ENCODE measurements around the gene SEPHS1.
A peak's percentile ranks its signal among the peaks of the same experiment; 100 is the strongest.
"Not testable (repeated sequence)": the region's sequence is repeated elsewhere in the genome, so short reads cannot be mapped to it uniquely, and the experiment has no call there.

SEPHS1 gene

DNA sequence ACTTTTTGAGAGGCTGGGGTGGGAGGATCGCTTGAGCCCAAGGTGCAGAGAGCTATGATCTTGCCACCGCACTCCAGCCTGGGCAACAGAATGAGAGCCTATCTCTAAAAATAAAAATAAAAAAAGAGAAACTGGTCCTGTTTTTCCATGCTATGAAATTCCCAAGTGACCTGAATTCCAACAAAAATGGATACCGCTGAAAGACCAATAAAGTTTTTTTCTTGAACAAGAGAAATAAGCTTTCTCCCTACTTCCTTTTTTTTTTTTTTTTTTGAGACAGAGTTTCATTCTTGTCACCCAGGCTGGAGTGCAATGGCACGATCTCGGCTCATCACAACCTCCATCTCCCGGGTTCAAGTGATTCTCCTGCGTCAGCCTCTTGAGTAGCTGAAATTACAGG lies 12.5 kb upstream of the SEPHS1 start:
- DNase-seq (no peak), ATAC-seq (no peak)

DNA sequence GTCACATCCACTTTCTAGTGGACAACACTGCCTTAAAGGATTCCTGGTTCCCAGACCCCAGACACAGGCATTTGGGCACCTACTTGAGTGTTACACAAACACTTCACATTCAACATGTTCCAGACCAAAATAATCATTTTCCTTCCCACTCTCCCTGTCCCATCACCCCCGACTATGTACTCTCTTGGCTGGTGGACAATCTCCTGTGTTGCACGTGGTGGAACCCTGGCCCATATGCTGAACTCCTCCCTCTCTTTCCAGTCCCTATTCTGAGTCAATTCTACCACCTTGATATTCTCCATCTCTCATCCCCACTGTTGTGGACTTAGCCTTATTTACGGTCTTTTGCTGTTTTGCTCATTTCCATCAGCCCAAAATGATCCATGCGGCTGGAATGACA lies 8.3 kb upstream of the SEPHS1 start:
- no peak for DNase-seq
- ATAC-seq = no peak

DNA sequence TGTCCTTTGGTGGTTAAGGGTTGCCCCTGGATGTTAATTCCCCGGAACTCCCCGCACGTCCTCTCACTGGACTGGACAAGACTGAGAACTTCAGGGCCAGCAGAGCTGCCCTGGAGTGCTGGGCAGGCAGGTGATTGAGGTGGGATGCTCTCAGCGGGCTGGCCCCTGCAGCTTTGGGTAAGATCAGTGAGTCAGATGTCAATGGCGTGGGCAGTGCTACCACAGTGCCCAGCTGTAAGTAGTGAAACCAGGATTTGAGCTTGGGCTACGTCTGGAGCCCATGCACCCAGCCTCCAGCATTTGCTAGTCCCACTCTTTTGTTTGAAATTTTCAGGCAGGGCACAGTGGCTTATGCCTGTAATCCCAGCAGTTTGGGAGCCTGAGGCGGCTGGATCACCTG lies 6.7 kb upstream of the SEPHS1 start:
- DNase-seq (no peak), ATAC-seq (no peak)

DNA sequence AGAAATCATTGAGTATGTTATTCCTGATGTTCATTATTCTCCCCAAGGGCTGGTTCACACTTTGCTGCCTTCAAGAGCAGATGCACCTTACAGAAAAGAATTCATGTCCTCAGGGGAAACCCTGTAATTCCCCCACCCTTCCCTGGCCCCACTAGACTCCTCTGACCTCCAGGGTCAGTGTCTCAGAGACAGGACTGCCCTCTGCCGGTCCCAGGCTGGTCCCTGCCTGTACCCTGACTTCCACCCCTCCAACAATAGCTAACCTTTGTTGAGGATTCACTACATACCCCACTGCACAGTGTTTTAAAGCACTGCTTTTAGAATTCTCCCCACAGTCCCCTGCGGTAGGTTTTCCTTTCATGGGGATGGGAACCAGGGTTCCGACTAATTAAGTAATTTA lies 4.4 kb upstream of the SEPHS1 start:
- ATAC-seq = no peak
- no peak for DNase-seq

DNA sequence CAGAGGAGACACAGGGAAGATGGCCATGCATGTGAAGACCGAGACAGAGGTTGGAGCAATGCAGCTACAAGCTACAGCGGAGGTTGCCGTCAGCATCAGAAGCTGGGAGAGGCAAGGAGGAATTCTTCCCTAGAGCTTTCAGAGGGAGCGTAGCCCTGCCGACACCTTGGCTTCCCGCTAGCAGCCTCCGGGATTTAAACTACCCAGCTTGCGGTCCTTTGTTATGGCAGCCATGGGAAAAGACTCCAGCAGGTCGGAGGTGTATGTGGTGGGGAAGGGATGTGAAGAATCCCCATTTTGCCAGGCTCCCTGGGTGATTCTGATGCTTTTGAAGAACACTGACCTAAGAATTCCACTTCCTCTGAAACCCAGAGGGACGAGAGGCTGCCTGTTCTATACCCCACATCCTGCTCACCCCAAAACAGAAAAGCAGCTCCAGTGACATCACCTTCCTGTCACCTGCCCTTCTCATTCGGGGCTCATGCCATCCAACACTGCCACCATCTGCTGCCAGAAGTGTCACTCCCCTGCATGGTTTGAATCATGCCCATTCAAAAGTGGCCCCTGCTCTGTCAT lies 3.3 kb upstream of the SEPHS1 start:
- ATAC-seq (no peak), DNase-seq (peak; percentile 19)

DNA sequence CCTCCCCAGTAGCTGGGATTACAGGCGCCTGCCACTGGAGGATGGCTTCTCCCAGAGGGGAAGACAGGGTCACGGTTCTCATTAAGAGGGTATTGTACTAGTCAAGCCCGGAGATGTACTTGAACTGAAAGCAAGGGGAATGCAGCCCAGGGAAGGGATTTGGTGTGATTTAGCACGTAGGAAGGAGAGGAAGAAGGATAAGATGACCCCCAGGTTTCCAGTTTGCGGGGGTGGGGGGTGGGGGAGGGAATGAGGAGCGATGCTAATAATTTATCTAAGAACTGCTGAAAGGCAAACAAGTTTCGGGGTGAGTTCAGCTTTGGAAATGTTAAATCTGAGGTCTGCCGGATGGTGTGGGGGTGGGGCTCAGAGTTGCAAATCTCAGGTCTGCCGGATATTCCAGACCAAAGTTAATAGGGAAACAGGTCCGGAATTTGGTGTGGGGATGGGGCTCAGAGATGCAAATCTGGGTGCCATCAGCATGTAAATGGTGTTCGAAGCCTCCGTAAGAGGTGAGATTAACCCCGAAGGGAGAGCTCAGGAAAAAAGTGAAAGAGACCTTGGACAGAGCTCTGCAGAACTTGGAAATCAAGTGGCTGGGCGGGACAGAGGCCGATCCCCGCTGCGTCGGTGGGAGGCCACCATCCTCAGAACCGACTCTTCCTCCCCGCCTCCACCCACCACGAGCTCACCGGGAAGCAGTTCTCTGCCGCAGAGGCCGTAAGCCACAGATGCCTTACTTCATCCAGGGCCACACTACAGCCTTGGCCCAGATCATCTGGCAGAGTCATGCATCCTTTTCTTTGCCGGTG lies 1.6 kb upstream of the SEPHS1 start:
- ATAC-seq (no peak), DNase-seq (peak; percentile 54)

DNA sequence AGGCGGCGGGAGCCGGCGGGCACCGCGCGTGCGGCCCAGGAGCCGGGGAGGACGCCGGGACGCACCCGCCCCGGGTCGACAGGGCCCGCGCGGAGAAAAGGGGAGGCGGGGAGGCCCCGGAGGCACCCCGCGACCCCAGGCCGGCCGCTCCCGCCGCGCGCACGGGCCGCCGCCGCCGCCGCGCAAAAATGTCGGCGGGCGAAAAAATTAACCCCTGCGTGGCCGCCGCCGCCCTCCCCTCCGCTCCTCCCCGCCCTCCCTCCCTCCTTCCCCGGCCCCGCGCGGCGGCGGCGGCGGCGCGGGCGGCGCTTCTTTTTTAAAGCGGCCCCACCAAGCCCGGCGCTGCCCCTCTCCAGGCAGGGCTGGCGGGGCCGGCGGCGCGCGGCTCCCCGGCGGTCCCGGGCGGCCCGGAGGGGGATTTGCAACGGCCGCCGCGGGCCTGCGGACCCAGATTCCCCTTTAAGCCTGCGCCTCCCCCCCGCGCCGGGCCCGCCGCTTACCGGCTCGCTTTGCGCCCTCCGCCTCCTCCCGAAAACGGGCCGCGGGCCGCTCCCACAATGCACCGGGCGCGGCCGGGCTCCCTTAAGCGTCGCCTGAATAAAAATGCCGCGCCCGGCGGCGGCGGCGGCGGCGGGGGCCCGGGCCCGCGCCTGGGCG lies 465 bp downstream of the SEPHS1 start:
- ATAC-seq (peak; percentile 62), DNase-seq (peak; percentile 82)

DNA sequence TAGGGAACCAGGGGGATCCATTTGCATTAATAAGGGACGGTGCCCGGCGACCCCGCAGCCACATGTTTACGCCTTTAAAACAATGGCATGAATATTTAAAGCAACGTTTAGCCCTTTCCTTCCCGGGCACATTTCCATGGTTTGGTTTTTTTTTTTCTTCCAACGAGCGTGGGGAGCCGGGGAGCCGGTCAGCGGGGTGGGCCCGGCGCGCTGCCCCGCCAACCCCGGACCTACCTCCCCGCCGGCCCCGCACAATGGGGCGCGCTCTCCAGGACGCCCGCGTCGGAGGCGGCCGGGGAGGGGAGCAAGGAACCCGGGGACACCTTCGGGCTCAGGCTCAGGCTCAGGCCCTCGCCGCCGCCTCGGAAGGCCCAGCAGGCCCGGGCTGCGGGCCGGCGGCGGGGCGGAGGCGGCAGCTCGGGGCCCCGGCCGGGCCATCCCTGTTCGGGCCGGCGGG lies 1.0 kb downstream of the SEPHS1 start:
- peak; percentile 11 for ATAC-seq
- no peak for DNase-seq

DNA sequence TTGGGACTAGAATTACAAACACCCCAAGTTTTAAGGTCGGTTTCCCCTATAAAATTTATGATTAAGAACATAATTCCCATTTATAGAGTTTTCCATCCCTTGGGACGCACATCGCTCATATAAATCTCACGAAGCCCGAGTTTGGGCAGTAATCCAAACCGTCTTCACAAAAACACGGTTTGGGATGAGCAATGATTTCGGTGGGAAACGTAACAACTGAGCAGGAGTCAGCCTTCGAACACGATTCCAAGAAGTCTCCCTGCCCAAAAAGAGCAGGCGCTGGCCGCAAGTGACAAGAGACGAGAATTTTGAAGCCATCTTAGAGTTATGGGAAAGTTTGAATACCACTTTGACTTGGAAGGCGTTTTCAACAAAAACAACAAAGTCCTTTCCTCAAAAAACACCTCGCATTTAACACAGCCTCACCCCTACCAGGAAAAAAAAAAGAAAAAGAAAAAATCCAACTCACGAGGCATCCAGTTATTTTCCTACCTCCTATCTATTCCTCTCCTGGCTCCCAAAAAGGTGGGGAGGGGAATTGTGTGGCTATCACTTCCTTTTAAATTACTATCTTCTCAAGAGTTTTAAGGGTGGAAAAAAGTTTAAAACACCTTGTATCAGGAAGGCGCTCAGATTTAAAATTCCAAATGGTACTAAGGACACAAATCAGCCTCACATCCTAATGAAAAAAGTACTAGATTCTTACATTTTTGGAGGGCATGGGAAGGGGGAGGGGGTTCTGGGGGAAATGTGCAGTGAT lies 1.6 kb downstream of the SEPHS1 start:
- ATAC-seq (no peak), DNase-seq (no peak)

DNA sequence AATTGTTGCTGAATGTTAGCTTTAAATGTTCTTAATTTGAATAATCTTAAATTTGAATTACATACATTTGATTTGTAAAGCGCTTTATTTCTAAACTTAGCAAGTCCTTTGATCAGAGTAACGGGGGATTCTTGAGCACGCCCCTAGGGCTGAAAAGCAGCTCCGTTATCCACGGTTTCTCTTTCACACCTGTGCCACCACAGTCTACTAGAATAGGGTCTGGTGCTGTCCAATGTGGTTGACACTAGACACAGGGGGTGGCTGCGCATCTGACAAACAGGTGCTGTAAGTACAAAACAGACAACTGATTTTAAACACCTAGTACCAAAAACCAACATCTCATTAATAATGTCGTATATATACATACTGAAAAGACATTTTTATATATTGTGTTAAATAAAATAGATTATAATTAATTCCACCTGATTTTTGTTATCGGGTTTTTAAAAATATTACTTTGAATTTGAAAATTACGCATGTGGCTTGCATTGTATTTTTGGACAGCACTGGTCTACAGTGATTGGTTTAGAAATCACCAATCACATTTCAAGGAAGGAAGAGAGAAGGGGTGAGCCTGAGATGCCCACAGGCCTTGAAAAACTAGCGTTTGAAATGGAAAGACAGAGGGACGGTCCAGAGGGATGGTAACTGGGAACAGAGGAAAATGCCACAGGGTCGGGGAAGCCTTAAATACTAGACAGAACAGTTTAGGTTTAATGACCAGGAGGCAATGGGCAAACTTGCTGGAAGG lies 7.3 kb downstream of the SEPHS1 start:
- ATAC-seq (no peak), DNase-seq (no peak)

DNA sequence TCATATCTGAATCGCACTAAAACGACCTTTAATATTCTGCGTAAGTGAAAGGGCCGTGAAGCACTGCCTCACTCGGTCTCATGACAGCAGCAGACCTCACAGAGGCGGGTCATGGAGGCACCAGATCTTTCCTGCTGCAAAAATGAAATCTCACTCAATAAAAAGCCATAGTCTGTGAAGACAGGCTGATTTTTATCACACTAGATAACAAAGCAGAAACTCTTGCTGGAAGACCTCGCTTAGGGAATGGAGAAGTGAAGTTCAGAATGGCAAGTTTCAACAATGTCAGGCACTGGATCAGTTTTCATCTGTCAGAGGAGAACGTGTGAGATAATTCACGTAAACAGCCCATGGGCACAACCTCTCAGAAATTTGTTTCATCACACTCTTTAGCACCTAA lies 8.0 kb downstream of the SEPHS1 start:
- ATAC-seq = no peak
- no peak for DNase-seq

DNA sequence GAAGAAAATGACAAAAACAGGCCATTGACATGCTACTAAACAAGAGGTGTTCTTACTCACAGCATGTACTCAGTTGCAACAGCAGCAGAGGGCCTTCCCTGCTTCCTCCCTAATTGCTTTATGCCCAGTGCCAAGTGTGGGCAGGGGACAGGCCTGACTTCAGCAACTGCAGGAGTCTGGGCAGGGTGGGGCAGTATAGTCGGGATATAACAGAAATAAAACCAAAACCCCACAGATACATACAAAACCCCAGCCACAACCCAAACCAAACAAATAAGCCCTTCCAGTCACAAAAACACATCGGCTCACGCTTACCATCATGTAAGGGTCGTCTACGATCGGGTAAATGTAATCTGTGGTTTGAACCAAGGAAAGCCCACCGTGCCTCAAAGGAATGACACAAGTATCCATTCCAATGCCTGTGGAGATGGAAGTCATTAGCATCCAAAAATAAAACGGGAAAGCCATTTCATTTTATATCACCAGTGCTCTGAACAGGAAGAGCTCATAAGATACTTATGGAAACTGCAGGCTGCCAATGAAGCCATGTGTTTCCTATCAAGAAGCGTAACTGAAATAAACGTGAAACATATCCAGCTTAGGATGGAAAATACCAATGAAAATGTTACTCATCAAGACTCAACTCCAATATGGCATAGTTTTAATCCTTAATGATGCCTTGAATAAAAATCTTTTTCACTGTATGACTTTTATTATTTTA lies 9.5 kb downstream of the SEPHS1 start:
- no peak for DNase-seq
- ATAC-seq = no peak

DNA sequence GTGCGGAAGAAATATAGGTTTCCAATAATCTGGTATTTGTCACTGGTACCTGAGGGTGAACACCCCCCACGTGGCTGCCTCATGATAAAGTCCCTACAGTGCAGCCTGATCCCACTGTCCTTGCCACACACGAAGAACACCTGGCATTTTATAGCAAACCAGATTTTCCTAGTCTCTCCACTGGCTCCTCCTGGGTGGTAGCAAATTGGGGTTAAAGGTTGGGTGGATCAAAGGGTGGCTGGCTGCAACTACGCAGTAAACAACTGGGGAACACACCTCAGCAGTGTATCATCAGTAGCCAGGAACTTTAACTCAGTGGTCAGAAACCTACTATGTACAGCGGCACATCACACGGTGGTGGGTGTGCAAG lies 10.3 kb downstream of the SEPHS1 start:
- no peak for ATAC-seq
- no peak for DNase-seq

DNA sequence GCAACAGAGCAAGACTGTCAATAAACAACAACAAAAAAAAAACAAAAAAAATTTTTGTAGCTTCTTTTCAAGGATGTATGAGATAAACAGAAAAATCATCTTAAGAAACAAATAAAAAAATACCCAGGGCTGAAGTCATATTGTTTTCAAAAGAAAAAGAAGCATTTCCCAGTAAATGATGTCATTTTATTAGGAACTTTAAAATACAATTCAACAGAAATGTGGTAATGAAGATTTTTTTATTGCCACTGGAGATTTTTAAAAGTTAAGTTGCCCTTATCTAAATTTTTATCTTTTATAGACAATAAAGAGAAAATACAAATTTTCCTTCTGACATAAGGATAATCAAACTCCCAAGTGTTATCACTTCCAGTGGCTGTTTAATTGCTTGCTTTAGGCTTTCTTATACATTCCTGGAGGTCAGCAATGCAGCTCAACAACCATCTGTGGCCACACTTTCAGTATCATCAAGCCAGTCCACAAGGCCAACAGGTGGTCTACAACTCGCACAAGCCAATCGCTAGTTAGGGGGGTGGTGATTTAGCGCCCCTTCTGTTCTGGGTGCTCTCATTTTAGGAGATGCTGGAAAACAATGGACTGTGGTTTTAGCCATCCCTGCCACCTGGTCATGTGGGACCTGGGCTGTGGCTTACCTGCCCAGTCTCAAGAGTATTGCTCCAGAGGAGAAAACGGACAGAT lies 10.8 kb downstream of the SEPHS1 start:
- DNase-seq (no peak), ATAC-seq (no peak)

DNA sequence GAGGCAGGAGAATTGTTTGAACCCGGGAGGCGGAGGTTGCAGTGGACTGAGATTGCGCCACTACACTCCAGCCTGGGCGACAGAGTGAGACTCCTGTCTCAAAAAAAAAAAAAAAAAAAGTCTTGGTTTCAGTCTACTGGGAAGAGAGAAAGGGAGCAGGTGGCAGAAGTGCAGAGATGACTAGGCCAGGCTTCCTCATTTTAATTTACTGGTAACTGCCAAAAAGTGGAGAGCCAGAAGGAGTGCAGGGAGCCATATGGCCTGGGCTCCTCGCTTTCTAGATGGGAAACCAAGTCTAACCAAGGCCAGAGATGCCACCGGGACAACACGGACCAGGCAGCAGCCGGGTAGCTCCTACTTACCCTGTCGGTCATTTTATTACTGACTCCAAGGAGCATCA lies 12.2 kb downstream of the SEPHS1 start:
- DNase-seq (no peak), ATAC-seq (no peak)

DNA sequence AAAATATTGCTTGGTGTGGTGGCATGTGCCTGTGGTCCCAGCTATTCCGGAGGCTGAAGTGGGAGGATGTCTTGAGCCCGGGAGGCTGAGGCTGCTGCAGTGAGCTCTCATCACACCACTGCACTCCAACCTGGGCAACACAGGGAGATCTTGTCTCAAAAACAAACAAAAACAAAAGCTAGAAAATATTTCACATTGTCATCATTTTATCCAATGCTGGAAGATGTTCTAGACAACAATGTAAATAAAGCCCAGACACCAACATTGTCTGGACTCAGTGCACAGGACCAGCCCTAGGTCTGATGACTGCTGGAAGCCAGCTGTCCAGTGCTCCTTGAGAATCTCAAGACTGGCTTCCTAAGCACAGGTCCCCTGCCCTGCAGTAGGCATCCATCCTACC lies 13.5 kb downstream of the SEPHS1 start:
- no peak for DNase-seq
- ATAC-seq = no peak

DNA sequence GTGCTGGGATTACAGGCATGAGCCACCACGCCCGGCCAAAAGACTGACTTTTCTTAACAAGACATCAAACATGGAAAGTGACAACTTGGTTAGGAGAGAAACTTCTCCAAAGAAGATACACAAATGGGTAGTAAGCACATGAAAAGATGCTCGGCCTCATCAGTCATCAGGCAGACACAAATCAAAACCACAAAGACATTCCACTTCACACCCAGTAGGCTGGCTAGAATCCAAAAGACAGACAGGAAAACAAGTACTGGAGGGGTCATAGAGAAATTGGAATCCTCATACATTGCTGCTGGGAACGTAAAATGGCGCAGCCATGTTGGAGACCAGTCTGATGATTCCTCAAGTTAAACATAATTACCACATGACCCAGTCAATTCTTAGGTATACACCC lies 16.4 kb downstream of the SEPHS1 start:
- DNase-seq = no peak
- no peak for ATAC-seq

DNA sequence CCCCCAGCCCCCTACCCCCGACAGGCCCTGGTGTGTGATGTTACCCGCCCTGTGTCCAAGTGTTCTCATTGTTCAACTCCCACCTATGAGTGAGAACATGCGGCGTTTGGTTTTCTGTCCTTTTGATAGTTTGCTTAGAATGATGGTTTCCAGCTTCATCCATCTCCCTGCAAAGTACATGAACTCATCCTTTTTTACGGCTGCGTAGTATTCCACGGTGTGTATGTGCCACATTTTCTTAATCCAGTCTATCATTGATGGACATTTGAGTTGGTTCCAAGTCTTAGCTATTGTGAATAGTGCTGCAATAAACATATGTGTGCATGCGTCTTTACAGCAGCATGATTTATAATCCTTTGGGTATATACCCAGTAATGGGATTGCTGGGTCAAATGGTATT lies 17.1 kb downstream of the SEPHS1 start:
- not testable (repeated sequence) for ATAC-seq, DNase-seq

DNA sequence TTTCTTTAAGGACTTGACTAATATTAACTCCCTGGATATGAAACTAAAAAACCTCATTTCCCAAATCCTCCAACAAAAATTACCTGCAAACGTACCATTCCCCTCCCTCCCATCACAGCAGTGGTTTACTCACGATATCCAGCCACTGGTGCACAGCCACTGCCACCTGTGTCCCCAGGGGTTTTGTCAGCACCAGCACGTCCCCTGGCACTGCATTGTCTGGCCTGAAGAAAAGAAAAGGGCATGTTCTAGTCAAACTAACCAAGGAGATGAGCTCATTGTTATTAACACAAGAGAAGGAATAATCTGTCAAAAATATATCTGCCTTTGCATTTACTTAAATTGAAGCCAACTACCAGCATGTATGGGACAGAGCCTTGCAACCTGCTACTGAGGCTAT lies 18.5 kb downstream of the SEPHS1 start:
- no peak for ATAC-seq
- no peak for DNase-seq

DNA sequence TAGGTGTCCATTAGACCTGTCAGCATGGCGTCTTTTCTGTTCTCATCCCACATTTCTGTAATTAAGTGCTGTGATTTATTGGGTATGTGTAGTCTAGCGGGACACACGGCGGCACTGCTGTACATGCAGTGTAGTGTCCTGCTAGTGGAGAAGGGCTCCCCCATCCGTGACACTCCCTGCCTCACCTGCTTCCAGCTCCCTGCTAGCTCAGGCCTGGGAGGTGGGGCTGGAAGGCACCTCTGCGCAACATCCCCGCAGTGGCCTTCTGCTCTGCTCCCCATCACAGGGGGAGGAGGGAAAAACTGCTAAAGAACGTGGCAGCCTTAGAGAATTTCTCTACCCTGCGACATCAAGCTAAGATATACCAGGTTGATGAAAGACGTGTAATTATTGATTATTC lies 19.5 kb downstream of the SEPHS1 start:
- ATAC-seq = no peak
- DNase-seq = no peak

DNA sequence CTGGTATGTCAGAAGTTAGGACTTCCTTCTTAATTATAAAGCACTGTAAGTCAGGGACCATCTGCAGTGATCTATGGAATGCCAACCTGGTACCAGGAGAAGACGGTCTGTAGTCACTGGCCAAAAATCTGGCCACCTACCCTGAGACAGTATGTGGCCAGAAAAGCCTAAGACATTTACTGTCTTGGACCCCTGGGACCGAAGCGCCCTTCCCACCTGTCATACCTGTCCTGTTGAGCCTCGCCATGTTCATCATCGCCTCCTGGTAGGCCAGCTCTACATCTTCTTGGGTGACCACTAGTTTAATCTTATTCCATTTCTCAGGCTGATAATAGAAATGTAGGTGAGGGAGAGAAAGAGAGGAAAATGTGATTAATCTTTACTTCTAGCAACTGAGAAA lies 20.0 kb downstream of the SEPHS1 start:
- DNase-seq (no peak), ATAC-seq (no peak)

Data from stimulated activated naive CD8-positive, alpha-beta T cell treated with anti-CD3 and anti-CD28 coated beads, Interleukin-15, Interleukin-2, amounts not matched to agents 100 U/mL and 50 U/mL, for 24 hours (primary cell).